Bronchial epithelial cell (primary cell): ENCODE results near the gene EMP3. TPM values are rescaled to one million over a fixed set of nuclear protein-coding genes. Genes with fewer than 3 reads are reported as not detected.

ENCODE experiments used
- DNase-seq: peaks from one replicate; pipeline ENCODE4 v3.0.0-alpha.2; 2010; ENCODE audit warnings: low read depth
- FAIRE-seq: peaks from 2 replicates; lab custom pipeline; 2011; peaks lifted over from hg19 to GRCh38; lab: Jason Lieb, UNC
- H3K27me3 ChIP-seq: 2 replicates; pipeline ENCODE4 v1.5.1; 2011; ENCODE audit warnings: low read length; ENCODE audit not compliant: control insufficient read depth, insufficient read depth
- H3K36me3 ChIP-seq: 2 replicates; pipeline ENCODE4 v1.5.1; 2011; ENCODE audit warnings: low read length; ENCODE audit not compliant: control insufficient read depth, insufficient read depth
- H3K4me3 ChIP-seq: 2 replicates; pipeline ENCODE4 v1.5.1; 2011; ENCODE audit warnings: mild to moderate bottlenecking, low read depth, low read length, control low read depth
- total RNA-seq: library from RNA; depleted of rRNA; stranded (reverse); fragments of >200 nt; gene quantifications from 2 replicates; pipeline ENCODE4 v1.2.1, GENCODE V29; 2014
- TF ChIP-seq, protein P1 (sequence below): IDR thresholded peaks from 2 replicates; pipeline ENCODE4 v1.5.1; 2011; ENCODE audit warnings: mild to moderate bottlenecking, moderate library complexity, low read length, control low read depth, inconsistent platforms; ENCODE audit not compliant: insufficient read depth, severe bottlenecking

The EMP3 gene
- total RNA-seq, 1 donor from 2014 or later = 9.0 TPM

DNA sequence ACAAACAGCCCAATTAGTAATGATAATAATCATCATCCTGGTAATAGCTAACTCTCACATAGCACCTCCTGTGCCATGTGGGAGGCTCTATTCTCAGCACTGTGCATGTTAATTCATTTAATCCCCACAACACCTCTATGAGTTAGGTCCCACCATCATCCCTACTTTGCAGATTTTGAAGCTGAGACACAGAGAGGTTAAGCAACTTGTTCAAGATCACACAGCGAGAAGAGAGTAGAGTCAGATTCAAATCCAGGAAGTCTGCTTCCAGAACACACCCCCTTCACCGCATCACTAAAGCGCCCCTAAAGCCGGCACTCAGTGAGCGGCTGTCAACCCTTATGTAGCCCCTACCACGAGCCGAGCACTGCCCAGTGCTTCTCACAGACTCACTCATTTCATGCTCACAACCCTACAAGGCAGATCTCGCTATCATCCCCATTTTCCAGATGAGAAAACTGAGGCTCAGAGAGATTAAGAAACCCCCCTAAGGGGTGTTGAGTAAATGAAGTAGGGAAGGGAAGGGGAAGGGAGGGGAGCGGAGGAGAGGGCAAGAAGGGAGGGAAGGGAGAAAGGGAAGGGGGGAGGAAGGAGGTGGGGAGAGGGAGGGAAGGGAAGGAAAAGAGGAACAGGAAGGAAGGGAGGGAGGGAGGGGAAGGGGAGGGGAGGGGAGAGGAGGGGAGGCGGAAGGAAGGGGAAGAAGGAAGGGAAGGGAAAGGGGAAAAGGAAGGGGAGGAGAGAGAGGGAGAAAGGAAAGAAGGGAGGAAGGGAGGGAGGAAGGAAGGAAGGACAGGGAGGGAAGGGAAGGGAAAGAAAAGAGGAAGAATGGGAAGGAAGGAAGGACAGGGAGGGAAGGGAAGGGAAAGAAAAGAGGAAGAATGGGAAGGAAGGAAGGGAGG lies 16.4 kb downstream of the EMP3 start:
- TF ChIP-seq, protein P1, sequence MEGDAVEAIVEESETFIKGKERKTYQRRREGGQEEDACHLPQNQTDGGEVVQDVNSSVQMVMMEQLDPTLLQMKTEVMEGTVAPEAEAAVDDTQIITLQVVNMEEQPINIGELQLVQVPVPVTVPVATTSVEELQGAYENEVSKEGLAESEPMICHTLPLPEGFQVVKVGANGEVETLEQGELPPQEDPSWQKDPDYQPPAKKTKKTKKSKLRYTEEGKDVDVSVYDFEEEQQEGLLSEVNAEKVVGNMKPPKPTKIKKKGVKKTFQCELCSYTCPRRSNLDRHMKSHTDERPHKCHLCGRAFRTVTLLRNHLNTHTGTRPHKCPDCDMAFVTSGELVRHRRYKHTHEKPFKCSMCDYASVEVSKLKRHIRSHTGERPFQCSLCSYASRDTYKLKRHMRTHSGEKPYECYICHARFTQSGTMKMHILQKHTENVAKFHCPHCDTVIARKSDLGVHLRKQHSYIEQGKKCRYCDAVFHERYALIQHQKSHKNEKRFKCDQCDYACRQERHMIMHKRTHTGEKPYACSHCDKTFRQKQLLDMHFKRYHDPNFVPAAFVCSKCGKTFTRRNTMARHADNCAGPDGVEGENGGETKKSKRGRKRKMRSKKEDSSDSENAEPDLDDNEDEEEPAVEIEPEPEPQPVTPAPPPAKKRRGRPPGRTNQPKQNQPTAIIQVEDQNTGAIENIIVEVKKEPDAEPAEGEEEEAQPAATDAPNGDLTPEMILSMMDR = no peak
- H3K4me3 ChIP-seq = no peak overlapping the region
- FAIRE-seq (no peak), DNase-seq (no peak)
- H3K36me3 ChIP-seq = no peaks in the 10 kb centered on the region
- H3K27me3 ChIP-seq = no peaks in the 10 kb centered on the region

DNA sequence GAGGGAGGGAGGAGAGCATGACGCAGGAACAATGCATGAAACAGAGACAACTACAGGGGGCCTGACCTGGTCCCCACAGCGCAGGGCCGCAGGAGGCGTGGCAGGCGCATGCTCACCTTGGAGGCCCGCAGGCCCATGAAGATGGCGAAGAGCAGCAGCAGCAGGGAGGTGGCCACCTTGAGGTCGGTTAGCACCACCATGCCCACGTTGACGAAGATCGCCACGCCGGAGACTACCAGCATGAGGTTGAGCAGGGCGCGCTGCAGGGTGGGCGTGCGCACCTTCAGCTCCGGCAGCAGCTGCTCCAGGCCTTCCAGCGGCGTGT lies 17.0 kb downstream of the EMP3 start:
- TF ChIP-seq, protein P1 = no peak
- Histone ChIP-seq H3K27me3 (no peaks in the 10 kb centered on the region), H3K4me3 (no peak overlapping the region), H3K36me3 (no peaks in the 10 kb centered on the region)
- DNase-seq = no peak
- FAIRE-seq = no peak

DNA sequence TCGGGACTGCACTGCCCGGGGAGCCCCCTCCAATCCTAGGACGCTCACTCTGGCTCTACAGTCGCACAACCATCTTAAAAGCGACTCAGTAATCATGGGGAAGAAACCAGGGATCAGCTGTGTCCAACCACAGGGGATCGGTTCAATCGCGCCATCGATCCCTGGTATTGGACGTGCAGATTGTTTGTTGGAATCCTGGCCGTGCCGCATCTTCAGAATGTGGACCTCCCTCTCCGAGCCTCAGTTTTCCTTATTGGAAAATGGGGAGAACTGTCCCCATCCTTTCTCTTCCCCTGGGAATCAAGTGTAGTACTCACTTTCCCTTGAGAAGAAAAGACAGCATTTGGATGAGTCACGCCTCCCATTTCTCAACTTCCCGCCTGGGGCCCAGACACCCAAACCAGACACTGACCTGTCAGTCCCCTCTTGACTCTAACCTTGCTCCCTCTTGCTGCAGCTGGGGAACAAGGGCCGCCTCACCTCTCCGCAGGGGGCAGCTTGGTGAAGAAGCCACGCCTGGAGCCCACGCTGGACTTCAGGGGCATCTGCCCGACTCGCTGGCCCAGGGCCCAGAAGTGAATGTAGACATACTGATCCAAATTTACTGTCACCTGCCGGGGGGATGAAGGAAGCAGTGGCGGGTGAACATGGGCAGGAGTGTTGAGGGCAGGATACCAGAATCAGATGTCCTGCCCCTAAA lies 17.6 kb downstream of the EMP3 start:
- Histone ChIP-seq H3K27me3 (no peaks in the 10 kb centered on the region), H3K4me3 (no peak overlapping the region), H3K36me3 (no peaks in the 10 kb centered on the region)
- TF ChIP-seq, protein P1 = no peak
- DNase-seq (peak; percentile 57), FAIRE-seq (no peak)

DNA sequence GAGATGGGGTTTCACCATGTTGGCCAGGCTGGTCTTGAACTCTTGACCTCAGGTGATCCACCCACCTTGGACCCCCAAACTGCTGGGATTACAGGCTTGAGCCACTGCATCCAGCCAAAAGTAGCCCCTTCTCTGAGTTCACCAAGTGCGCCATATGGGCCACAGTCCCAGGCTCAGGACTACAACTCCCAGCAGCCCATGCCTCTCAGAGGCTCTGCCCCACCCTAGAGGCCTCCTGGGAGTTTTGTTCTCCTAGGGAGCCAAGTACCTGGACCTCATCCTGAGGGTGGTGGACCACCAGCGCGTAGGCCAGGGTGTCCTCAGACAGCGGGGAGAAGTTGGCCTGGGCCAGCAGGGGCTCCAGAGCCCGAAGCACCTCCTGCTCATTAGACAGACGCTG lies 19.5 kb downstream of the EMP3 start:
- FAIRE-seq (no peak), DNase-seq (no peak)
- Histone ChIP-seq H3K4me3 (no peak overlapping the region), H3K36me3 (no peaks in the 10 kb centered on the region), H3K27me3 (no peaks in the 10 kb centered on the region)
- TF ChIP-seq, protein P1 = no peak

DNA sequence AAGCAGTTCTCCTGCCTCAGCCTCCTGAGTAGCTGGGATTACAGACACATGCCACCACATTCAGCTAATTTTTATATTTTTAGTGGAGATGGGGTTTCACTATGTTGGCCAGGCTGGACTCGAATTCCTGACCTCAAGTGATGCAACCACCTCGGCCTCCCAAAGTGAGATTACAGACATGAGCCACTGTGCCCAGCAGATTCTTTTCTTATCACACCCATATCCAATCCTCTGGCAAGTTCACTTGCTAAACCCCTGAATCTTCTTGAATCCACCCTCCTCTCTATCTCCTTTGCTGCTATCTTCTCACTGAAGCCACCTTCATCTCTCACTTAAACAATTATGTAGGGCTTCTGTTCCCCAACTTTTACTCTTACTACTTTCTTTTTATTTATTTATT lies 20.8 kb downstream of the EMP3 start:
- no peak for FAIRE-seq

More for the DNA sequence above, 20.8 kb downstream of the EMP3 start:
- H3K27me3 ChIP-seq = no peaks in the 10 kb centered on the region
- no peaks in the 10 kb centered on the region for H3K36me3 ChIP-seq
- TF ChIP-seq, protein P1 = no peak
- H3K4me3 ChIP-seq = no peak overlapping the region
- DNase-seq = no peak
